Measurements from ENCODE around the gene XPO4. TPM values are rescaled to one million over a fixed set of nuclear protein-coding genes. Genes with fewer than 3 reads are reported as not detected.

Gene XPO4
- total RNA-seq, 1 donor from 2014 or later = 21.2 TPM

- no peak overlapping the region for H3K4me3 ChIP-seq (ENCODE audit: low read depth, low read length)
- no peak for TF ChIP-seq CTCF (IDR thresholded peaks at IDR 0.05; ENCODE audit: insufficient read depth, low read length, poor library complexity, severe bottlenecking)
- no peak for DNase-seq (ENCODE audit: low read depth)
Observed at GRCh38 chr13:20729633-20730585, 172.6 kb downstream of the XPO4 start.

GRCh38 chr13:20728579-20729311 lies 173.8 kb downstream of the XPO4 start:
- H3K27me3 ChIP-seq (ENCODE audit: control insufficient read depth, insufficient read depth, low read length) = no peaks in the 10 kb centered on the region
- TF ChIP-seq CTCF (IDR thresholded peaks at IDR 0.05; ENCODE audit: insufficient read depth, low read length, poor library complexity, severe bottlenecking) = no peak
- no peaks in the 10 kb centered on the region for H3K36me3 ChIP-seq (ENCODE audit: control insufficient read depth, insufficient read depth, low read length)
- no peak overlapping the region for H3K4me3 ChIP-seq (ENCODE audit: low read depth, low read length)
- no peak for DNase-seq (ENCODE audit: low read depth)

More at GRCh38 chr13:20729633-20730585, 172.6 kb downstream of the XPO4 start:
- Histone ChIP-seq H3K27me3 (ENCODE audit: control insufficient read depth, insufficient read depth, low read length) (no peaks in the 10 kb centered on the region), H3K36me3 (ENCODE audit: control insufficient read depth, insufficient read depth, low read length) (no peaks in the 10 kb centered on the region)

GRCh38 chr13:20727856-20728255 lies 174.7 kb downstream of the XPO4 start:
- TF ChIP-seq CTCF (IDR thresholded peaks at IDR 0.05; ENCODE audit: insufficient read depth, low read length, poor library complexity, severe bottlenecking) = no peak
- Histone ChIP-seq H3K4me3 (ENCODE audit: low read depth, low read length) (no peak overlapping the region), H3K36me3 (ENCODE audit: control insufficient read depth, insufficient read depth, low read length) (no peaks in the 10 kb centered on the region), H3K27me3 (ENCODE audit: control insufficient read depth, insufficient read depth, low read length) (no peaks in the 10 kb centered on the region)
- no peak for DNase-seq (ENCODE audit: low read depth)

Other genes with a start within 250 kb of the XPO4 start
- gene IL17D, start 199.0 kb downstream of the XPO4 start, total RNA-seq = 0.46 and 0.89 TPM in 2 replicates
- 11.4 and 11.9 TPM in 2 replicates for gene EEF1AKMT1, start 128.8 kb downstream of the XPO4 start, total RNA-seq
- gene LATS2, start 158.8 kb upstream of the XPO4 start, total RNA-seq = 20.2 and 26.7 TPM in 2 replicates
- gene SAP18, start 237.4 kb upstream of the XPO4 start, total RNA-seq = 57.7 and 59.8 TPM in 2 replicates